ENCODE data around the gene PPP1R14B. TPM values are rescaled to one million over a fixed set of nuclear protein-coding genes. Genes with fewer than 3 reads are reported as not detected.
A peak's percentile ranks its signal among the peaks of the same experiment; 100 is the strongest.
"Not testable (repeated sequence)": the region's sequence is repeated elsewhere in the genome, so short reads cannot be mapped to it uniquely, and the experiment has no call there.

The PPP1R14B gene
- total and polyA plus RNA-seq, 4 experiments from 2014 or later: 32.2 to 83.5 (median 45.2) TPM

DNA sequence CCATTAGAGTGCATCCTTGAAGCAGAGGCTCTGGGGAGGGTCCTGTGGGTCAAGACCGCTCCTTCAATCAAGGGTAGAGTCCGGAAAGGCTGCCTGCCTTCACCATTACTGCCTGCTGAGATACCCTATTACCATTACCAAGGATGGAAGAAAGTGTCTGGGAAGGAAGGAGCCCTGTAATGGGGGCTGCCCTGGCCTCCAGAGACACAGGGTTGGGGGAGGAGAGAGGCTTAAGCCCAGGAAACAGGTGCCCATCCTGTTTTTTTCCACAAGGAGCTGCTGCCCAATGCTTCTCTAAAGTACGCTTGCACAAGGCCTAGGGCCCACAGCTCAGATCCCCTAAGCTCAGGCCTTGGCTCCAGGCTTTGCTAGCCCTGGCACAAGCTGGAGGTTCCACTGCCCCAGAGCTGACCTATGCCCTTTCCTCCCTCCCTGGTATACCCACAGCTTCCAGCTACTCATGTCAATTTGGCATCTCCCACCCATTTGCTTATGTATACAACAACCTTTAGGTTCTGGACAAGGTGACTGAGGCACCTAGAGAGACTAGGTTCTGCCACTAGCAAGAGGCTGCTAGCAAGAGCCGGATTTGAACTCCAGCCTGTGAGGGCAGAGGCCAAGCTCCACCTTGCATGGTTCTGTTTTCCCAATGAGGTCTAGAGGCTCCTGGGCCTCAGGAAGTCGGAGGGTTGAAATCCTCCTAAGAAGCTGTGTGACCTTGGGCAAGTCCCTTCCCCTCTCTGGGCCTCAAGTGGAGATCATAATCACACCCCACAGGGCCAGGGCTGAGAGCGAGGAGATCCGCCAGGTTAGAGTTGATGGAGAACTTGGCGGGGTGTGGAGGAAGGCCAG lies 3.0 kb upstream of the PPP1R14B start:
- no peak for DNase-seq
- intact Hi-C loops (cut with micrococcal nuclease): loop anchor here (10.0 kb wide), 1 partner anchor 525 kb away; the partner anchor contains the start of gene SF1
- H3K36me3 Mint-ChIP-seq: peaks cover 0 to 2% of the 10 kb centered on the region in 2 donors
- ChIA-PET CTCF (ENCODE audit: partially characterized antibody) (interaction anchor here (0.8 to 10.5 kb wide), 19 partner anchors 9 to 105 kb away, joined by 3 to 121 read pairs (median 6); partner anchors contain the start of genes CATSPERZ, DNAJC4, ESRRA and FERMT3), POLR2A (ENCODE audit: partially characterized antibody) (interaction anchor here (1.1 to 38.9 kb wide), 11 partner anchors 9 to 68 kb away, joined by 3 to 937 read pairs (median 11); partner anchors contain the start of genes BAD, DNAJC4, FERMT3 and FKBP2)
- H3K36me3 ChIP-seq (ENCODE audit: insufficient read depth, low read length): no peaks in the 10 kb centered on the region
- H3K4me3 Mint-ChIP-seq: peak overlapping the region; percentile 15 to 79 (median 46)
- peaks cover 54% of the 10 kb centered on the region for H3K4me1 ChIP-seq (ENCODE audit: insufficient read depth, low read length)
- no peaks in the 10 kb centered on the region for H3K27me3 Mint-ChIP-seq
- H3K27ac Mint-ChIP-seq: peak overlapping the region in 3 of 7 donors; percentile 1 to 86 (median 10)
- no peaks in the 10 kb centered on the region for H3K9me3 ChIP-seq (ENCODE audit: control insufficient read depth in 1 of 2, low read length in 2 of 2)
- no peak overlapping the region for H3K27ac ChIP-seq (ENCODE audit: low read depth, low read length)
- no peaks in the 10 kb centered on the region for H3K9me3 Mint-ChIP-seq
- H3K4me1 Mint-ChIP-seq: peaks cover 8 to 52% (median 25%) of the 10 kb centered on the region in 4 donors
- no peaks in the 10 kb centered on the region for H3K27me3 ChIP-seq (ENCODE audit: insufficient read depth, low read length)
- no peak overlapping the region for H3K4me3 ChIP-seq (ENCODE audit: low read length in 2 of 2)

DNA sequence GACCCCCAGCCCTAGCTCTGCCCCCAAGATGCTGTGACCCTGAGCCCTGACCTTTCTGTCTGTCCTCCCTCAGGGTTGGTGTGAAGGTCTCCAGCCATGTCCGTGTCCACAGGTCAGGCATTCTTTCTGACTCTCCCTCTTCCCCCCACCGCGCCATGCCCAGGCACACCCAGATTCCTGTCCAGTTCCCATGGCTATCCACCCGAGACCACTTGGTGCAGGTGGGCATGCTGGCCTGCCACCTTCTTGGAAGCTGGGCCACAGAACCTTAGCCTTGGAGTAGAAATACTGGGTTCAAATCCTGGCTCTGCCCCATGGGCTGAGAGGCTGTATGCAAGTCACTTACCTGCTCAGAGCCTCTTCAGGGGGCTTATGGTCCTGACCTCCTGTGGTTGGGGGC lies 2.3 kb upstream of the PPP1R14B start:
- Mint-ChIP-seq H3K4me1 (peaks cover 8 to 56% (median 25%) of the 10 kb centered on the region in 4 donors), H3K4me3 (peak overlapping the region in 4 of 8 donors; percentile 21 to 76 (median 45)), H3K27ac (peak overlapping the region in 1 of 7 donors; percentile 86), H3K9me3 (no peaks in the 10 kb centered on the region), H3K36me3 (peaks cover 0 to 5% of the 10 kb centered on the region in 2 donors), H3K27me3 (no peaks in the 10 kb centered on the region)
- intact Hi-C loops (cut with micrococcal nuclease): loop anchor here (10.0 kb wide), 1 partner anchor 526 kb away; the partner anchor contains the start of gene SF1
- ChIA-PET POLR2A (ENCODE audit: partially characterized antibody) (interaction anchor here (0.9 to 38.9 kb wide), 7 partner anchors 8 to 55 kb away, joined by 3 to 937 read pairs (median 23); partner anchors contain the start of genes DNAJC4, FERMT3, FKBP2 and VEGFB), CTCF (ENCODE audit: partially characterized antibody) (interaction anchor here (0.8 to 10.5 kb wide), 9 partner anchors 8 to 54 kb away, joined by 3 to 121 read pairs (median 10); partner anchors contain the start of genes CATSPERZ, DNAJC4, ESRRA and FERMT3)
- no peaks in the 10 kb centered on the region for H3K9me3 ChIP-seq (ENCODE audit: control insufficient read depth in 1 of 2, low read length in 2 of 2)
- H3K27me3 ChIP-seq (ENCODE audit: insufficient read depth, low read length): no peaks in the 10 kb centered on the region
- no peak overlapping the region for H3K27ac ChIP-seq (ENCODE audit: low read depth, low read length)
- DNase-seq: no peak
- peaks cover 54% of the 10 kb centered on the region for H3K4me1 ChIP-seq (ENCODE audit: insufficient read depth, low read length)
- H3K36me3 ChIP-seq (ENCODE audit: insufficient read depth, low read length): no peaks in the 10 kb centered on the region
- no peak overlapping the region for H3K4me3 ChIP-seq (ENCODE audit: low read length in 2 of 2)

DNA sequence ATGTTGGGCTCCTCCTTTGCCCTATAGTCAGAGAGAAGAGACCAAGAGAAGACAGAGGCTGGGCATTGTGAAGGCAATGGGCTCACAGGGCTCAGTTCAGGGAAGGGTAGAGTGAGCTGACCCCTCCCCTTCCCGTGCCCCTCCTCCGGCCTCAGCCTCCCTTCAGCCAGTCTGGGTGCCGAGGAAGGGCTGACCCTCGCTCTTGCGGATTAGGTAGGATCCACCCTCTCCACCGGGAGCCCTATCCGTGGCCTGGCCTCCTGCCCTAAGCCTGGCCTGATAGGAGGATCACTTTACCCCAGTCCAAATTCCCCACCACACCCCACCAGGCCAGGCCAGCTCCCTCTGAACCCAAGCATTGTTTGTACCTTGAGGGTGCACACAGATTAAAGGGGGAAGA lies 1.8 kb upstream of the PPP1R14B start:
- intact Hi-C loops (cut with micrococcal nuclease): loop anchor here (10.0 kb wide), 1 partner anchor 526 kb away; the partner anchor contains the start of gene SF1
- H3K4me3 ChIP-seq (ENCODE audit: low read length in 2 of 2): no peak overlapping the region
- Mint-ChIP-seq H3K9me3 (no peaks in the 10 kb centered on the region), H3K4me1 (peaks cover 7 to 60% (median 27%) of the 10 kb centered on the region in 4 donors), H3K4me3 (peak overlapping the region in 4 of 8 donors; percentile 57 to 82 (median 74)), H3K27ac (peak overlapping the region in 2 of 7 donors; percentile 86 to 88), H3K36me3 (peaks cover 0 to 7% of the 10 kb centered on the region in 2 donors), H3K27me3 (no peaks in the 10 kb centered on the region)
- DNase-seq: no peak
- H3K9me3 ChIP-seq (ENCODE audit: control insufficient read depth in 1 of 2, low read length in 2 of 2): no peaks in the 10 kb centered on the region
- no peaks in the 10 kb centered on the region for H3K27me3 ChIP-seq (ENCODE audit: insufficient read depth, low read length)
- H3K36me3 ChIP-seq (ENCODE audit: insufficient read depth, low read length): no peaks in the 10 kb centered on the region
- no peak overlapping the region for H3K27ac ChIP-seq (ENCODE audit: low read depth, low read length)
- ChIA-PET POLR2A (ENCODE audit: partially characterized antibody) (interaction anchor here (0.9 to 38.9 kb wide), 6 partner anchors 8 to 53 kb away, joined by 3 to 937 read pairs (median 79); partner anchors contain the start of genes DNAJC4, FERMT3 and VEGFB), CTCF (ENCODE audit: partially characterized antibody) (interaction anchor here (1.4 to 10.5 kb wide), 3 partner anchors 30 to 55 kb away, joined by 4 to 121 read pairs (median 78); partner anchors contain the start of genes CATSPERZ, ESRRA and FERMT3)
- peaks cover 54% of the 10 kb centered on the region for H3K4me1 ChIP-seq (ENCODE audit: insufficient read depth, low read length)

DNA sequence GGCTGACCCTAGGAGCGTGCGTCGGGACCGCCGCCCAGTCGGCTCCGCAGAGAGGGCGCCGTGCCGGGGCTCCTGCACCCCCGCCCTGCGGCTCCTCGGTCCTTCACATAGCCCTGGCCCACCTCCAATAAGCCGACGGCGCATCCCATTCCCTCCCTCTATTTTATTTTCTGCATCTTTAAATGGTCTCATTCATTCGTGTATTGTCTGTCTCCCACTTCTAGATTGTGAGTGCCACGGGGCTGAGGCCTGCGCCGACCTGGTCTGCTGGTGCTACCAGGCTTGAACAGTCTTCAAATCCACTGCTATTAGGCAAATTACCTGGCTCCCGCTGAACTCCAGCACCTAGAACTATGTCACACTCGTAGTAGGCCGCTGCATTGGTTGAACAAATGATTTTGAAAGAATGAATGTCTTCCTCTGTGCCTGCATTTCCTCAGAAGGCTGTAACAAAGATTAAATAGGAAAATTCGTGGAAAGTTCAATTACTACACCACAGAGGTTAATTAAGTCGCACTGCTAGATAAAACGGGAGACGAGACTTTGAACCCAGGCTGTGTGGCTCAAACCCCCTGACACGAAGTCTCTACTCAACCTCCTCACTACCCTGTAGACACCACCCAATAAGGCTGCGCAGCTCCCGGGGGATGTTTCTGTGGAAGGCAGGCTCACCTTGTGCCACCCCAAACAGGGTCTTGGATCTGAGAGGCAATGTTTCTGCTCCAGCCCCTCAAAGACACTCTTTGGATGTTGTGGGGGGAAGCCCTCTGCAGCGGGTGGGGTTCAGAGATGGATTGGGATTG lies 1.2 kb upstream of the PPP1R14B start:
- Histone ChIP-seq H3K9me3 (ENCODE audit: control insufficient read depth in 1 of 2, low read length in 2 of 2) (no peaks in the 10 kb centered on the region), H3K36me3 (ENCODE audit: insufficient read depth, low read length) (no peaks in the 10 kb centered on the region), H3K27ac (ENCODE audit: low read depth, low read length) (no peak overlapping the region), H3K4me1 (ENCODE audit: insufficient read depth, low read length) (peaks cover 53% of the 10 kb centered on the region), H3K4me3 (ENCODE audit: low read length in 2 of 2) (peak overlapping the region in 1 of 2 donors; percentile 98), H3K27me3 (ENCODE audit: insufficient read depth, low read length) (no peaks in the 10 kb centered on the region)
- Mint-ChIP-seq H3K4me3 (peak overlapping the region; percentile 69 to 82 (median 76)), H3K27me3 (no peaks in the 10 kb centered on the region), H3K27ac (peak overlapping the region; percentile 2 to 93 (median 88)), H3K4me1 (peaks cover 10 to 65% (median 30%) of the 10 kb centered on the region in 4 donors), H3K36me3 (peaks cover 0 to 11% of the 10 kb centered on the region in 2 donors), H3K9me3 (no peaks in the 10 kb centered on the region)
- CTCF ChIA-PET (ENCODE audit: partially characterized antibody): interaction anchor here (8.4 to 10.5 kb wide), 2 partner anchors 42 to 56 kb away, joined by 78 to 121 read pairs; partner anchors contain the start of genes CATSPERZ, ESRRA and FERMT3
- DNase-seq: no peak
- POLR2A ChIA-PET (ENCODE audit: partially characterized antibody): interaction anchor here (1.2 to 38.9 kb wide), 11 partner anchors 9 to 70 kb away, joined by 3 to 937 read pairs (median 23); partner anchors contain the start of genes BAD, CATSPERZ, DNAJC4 and FERMT3
- intact Hi-C loops (cut with micrococcal nuclease): loop anchor here (1.0 to 10.0 kb wide), 2 partner anchors 21 to 527 kb away; partner anchors contain the start of gene SF1

DNA sequence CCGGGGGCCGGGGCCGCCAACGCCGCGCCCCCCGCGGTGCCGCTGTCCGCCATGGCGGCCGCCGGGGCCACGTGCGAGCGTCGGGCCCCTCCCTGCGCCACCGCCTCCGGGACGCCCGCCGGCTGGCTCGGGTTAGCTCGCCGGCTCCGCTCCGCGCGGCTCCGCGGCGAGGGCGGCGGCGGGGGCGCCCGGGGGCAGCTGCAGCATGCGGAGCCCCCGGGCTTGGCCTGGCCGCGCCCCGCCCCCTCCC lies 197 bp downstream of the PPP1R14B start:
- peaks cover 9 to 67% (median 29%) of the 10 kb centered on the region in 4 donors for H3K4me1 Mint-ChIP-seq
- peak overlapping the region; percentile 83 to 92 (median 87) for H3K4me3 Mint-ChIP-seq
- H3K36me3 Mint-ChIP-seq: peaks cover 0 to 13% of the 10 kb centered on the region in 2 donors
- H3K9me3 ChIP-seq (ENCODE audit: control insufficient read depth in 1 of 2, low read length in 2 of 2); H3K36me3 ChIP-seq (ENCODE audit: insufficient read depth, low read length); DNase-seq; H3K27ac ChIP-seq (ENCODE audit: low read depth, low read length); H3K9me3 Mint-ChIP-seq; H3K27me3 Mint-ChIP-seq; H3K27me3 ChIP-seq (ENCODE audit: insufficient read depth, low read length): not testable (repeated sequence)
- Histone ChIP-seq H3K4me1 (ENCODE audit: insufficient read depth, low read length) (peaks cover 51% of the 10 kb centered on the region), H3K4me3 (ENCODE audit: low read length in 2 of 2) (peak overlapping the region in 1 of 2 donors; percentile 98)
- CTCF ChIA-PET (ENCODE audit: partially characterized antibody): interaction anchor here (0.7 to 10.5 kb wide), 5 partner anchors 20 to 71 kb away, joined by 3 to 121 read pairs (median 5); partner anchors contain the start of genes CATSPERZ, ESRRA, FERMT3 and NUDT22
- POLR2A ChIA-PET (ENCODE audit: partially characterized antibody): interaction anchor here (0.8 to 38.9 kb wide), 17 partner anchors 8 to 408 kb away, joined by 3 to 937 read pairs (median 15); partner anchors contain the start of genes BAD, CATSPERZ, DNAJC4 and ESRRA
- H3K27ac Mint-ChIP-seq: peak overlapping the region in 4 of 7 donors; percentile 83 to 92 (median 86)
- intact Hi-C loops (cut with micrococcal nuclease): loop anchor here (1.0 to 10.0 kb wide), 4 partner anchors 39 to 528 kb away; partner anchors contain the start of genes ESRRA, GPR137 and SF1

Measured in CD4-positive, alpha-beta memory T cell (primary cell).